Pancreas (tissue), 10 donors: ENCODE results near the gene VAV2. TPM values are rescaled to one million over a fixed set of nuclear protein-coding genes. Genes with fewer than 3 reads are reported as not detected.

ENCODE experiments used
- ATAC-seq, 4 donors: fragments of 200-7000 bp; cut with Tn5 transposase; one replicate each; pipeline versions ENCODE4 v1.8.0 to v1.9.1; 2020; ENCODE audit warnings: mild to moderate bottlenecking in 4 of 4, moderate library complexity in 4 of 4
- DNase-seq, 6 donors: peaks; one replicate each; pipeline ENCODE4 v3.0.0-alpha.2; 2020
- FAIRE-seq: peaks from 2 replicates; lab custom pipeline; 2012; peaks lifted over from hg19 to GRCh38; lab: Jason Lieb, UNC
- H3K27ac ChIP-seq, 4 donors: fragments of 200-600 bp; sonication (generic); 1 replicate in 3 of 4; 2 replicates in 1 of 4; pipeline versions ENCODE4 v1.5.0 to v1.8.0; 2020
- H3K27me3 ChIP-seq, 4 donors: fragments of 200-600 bp; one replicate each; pipeline ENCODE4 v1.8.0; 2021
- H3K36me3 ChIP-seq, 3 donors: fragments of 200-600 bp; sonication (generic) in 1 of 3; one replicate each; pipeline versions ENCODE4 v1.5.0 to v1.8.0; 2020 to 2021
- H3K4me1 ChIP-seq, 3 donors: fragments of 200-600 bp; one replicate each; pipeline ENCODE4 v1.8.0; 2021
- H3K4me3 ChIP-seq, 4 donors: fragments of 200-600 bp; sonication (generic) in 2 of 4; one replicate each; pipeline versions ENCODE4 v1.5.0 to v1.8.0; 2020 to 2021
- H3K9me3 ChIP-seq, 4 donors: fragments of 200-600 bp; one replicate each; pipeline ENCODE4 v1.8.0; 2021
- CTCF ChIP-seq, 4 donors: fragments of 200-600 bp; sonication (generic) in 3 of 4; IDR thresholded peaks; one replicate each; pipeline versions ENCODE4 v1.5.0 to v1.8.0; 2021; ENCODE audit warnings: antibody characterized with exemption in 4 of 4
- WGBS, 2 donors: extraction: QIAGEN DNeasy Blood & Tissue Kit; methylation state at CpG; one replicate each; pipeline ENCODE4 v1.1.7; 2013; 5-methylcytosine and 5-hydroxymethylcytosine counted together
- intact Hi-C, 3 donors: fragments of 100-400 bp; cut with DNase I; formaldehyde crosslinking; loops; one replicate each; pipeline versions ENCODE4 v1.11.1 to v1.14.2; 2022
- polyA plus RNA-seq, 2 donors: library from polyadenylated mRNA; stranded (reverse); fragments of 200-250 nt; gene quantifications; one replicate each; pipeline ENCODE4 v1.2.3, GENCODE V29; 2013
- total RNA-seq, 6 donors: library from RNA; stranded (reverse); fragmentation: NEBNext Ultra II Directional in 4 of 6; extraction: Animal tissue kit (Norgen Biotek cat#: 25700) in 4 of 6; gene quantifications; one replicate each; pipeline versions ENCODE4 v1.2.1 to v1.2.4, GENCODE V29; 2021 to 2023
- donor health status: healthy with polysubstance abuse.
- donor health status: DM: no; HTN: no; CAD: no; lungs with moderate emphysema.
- donor health status: DM: no; HTN: no; CAD: no.
- donor health status: control.
- donor health status: control.
- donor health status: Bipolar disorder and iron deficiency.
- donor health status: DM: yes; HTN: yes; CAD: no.
- donor health status: DM: no; HTN: no; CAD: no.
- donor health status: DM: no; HTN: no; CAD: no.
- donor health status: DM: yes; HTN: yes; CAD: no.

Gene VAV2
- total and polyA plus RNA-seq, 8 donors: 20.5 to 41.0 (median 33.6) TPM

DNA sequence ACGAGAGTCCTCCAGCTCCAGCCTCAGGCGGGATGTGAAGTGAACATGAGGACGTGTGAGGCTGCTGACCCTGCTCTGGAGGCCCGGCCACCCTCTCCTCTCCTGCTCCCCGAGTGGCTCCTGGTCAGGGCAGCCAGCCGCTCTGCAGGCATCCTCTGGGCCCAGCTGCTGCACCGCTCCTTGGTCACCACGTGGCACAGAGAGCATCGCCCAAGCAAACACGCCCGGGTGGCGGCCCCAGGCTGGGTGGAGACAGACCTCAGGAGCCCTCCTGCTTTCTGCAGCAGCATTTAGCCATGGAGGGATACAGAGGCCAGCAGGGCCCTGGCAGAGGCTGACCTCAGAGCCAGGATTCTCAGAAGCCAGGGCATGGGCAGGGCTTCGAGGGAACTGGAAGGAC is 184.3 kb downstream of the VAV2 start:
- FAIRE-seq: no peak
- H3K4me1 ChIP-seq: no peaks in the 10 kb centered on the region
- no peak for TF ChIP-seq CTCF (IDR thresholded peaks at IDR 0.05)
- peaks cover 0 to 34% (median 19%) of the 10 kb centered on the region in 3 donors for H3K36me3 ChIP-seq
- H3K27ac ChIP-seq: no peak overlapping the region
- DNase-seq: no peak
- no peaks in the 10 kb centered on the region for H3K9me3 ChIP-seq
- no peak for ATAC-seq
- intact Hi-C loops: no loop called here
- no peak overlapping the region for H3K4me3 ChIP-seq
- 91 to 93% methylated on average over 13 of the region's 13 CpGs for WGBS, 2 donors
- H3K27me3 ChIP-seq: no peaks in the 10 kb centered on the region

GRCh38 chr9:133807037-133807436 is 185.1 kb downstream of the VAV2 start:
- intact Hi-C loops: no loop called here
- H3K9me3 ChIP-seq: no peaks in the 10 kb centered on the region
- H3K27me3 ChIP-seq: no peaks in the 10 kb centered on the region
- no peak for TF ChIP-seq CTCF (IDR thresholded peaks at IDR 0.05)
- H3K27ac ChIP-seq: no peak overlapping the region
- ATAC-seq: no peak
- H3K4me1 ChIP-seq: no peaks in the 10 kb centered on the region
- H3K36me3 ChIP-seq: peaks cover 0 to 34% (median 19%) of the 10 kb centered on the region in 3 donors
- FAIRE-seq: no peak
- no peak overlapping the region for H3K4me3 ChIP-seq
- WGBS, 2 donors: 93 to 95% methylated on average over 14 of the region's 14 CpGs
- no peak for DNase-seq

DNA sequence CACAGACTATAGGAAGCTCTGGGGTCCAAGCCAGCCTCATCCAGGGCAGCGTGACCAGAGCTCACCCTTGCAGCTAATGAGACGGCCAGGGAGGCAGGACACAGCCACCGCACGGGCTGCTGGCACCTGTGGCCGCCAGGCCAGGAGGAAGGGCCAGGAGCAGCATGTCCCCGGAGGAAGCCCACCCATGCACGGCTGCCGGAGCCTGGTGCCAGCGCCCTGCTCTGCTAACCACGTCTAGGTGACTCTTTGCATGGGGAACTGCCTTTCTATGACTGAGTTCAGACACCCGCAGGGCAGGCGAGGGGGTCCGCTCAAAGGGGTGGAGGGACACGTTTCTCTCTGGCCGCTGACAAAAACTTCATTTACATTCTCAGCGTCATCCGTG is 185.5 kb downstream of the VAV2 start:
- DNase-seq (no peak), FAIRE-seq (no peak), ATAC-seq (no peak)
- Histone ChIP-seq H3K27ac (no peak overlapping the region), H3K4me3 (no peak overlapping the region), H3K36me3 (peaks cover 0 to 34% (median 19%) of the 10 kb centered on the region in 3 donors), H3K27me3 (no peaks in the 10 kb centered on the region), H3K9me3 (no peaks in the 10 kb centered on the region), H3K4me1 (no peaks in the 10 kb centered on the region)
- TF ChIP-seq CTCF (IDR thresholded peaks at IDR 0.05): no peak
- intact Hi-C loops: no loop called here
- 91 to 93% methylated on average over 17 of the region's 17 CpGs for WGBS, 2 donors

DNA sequence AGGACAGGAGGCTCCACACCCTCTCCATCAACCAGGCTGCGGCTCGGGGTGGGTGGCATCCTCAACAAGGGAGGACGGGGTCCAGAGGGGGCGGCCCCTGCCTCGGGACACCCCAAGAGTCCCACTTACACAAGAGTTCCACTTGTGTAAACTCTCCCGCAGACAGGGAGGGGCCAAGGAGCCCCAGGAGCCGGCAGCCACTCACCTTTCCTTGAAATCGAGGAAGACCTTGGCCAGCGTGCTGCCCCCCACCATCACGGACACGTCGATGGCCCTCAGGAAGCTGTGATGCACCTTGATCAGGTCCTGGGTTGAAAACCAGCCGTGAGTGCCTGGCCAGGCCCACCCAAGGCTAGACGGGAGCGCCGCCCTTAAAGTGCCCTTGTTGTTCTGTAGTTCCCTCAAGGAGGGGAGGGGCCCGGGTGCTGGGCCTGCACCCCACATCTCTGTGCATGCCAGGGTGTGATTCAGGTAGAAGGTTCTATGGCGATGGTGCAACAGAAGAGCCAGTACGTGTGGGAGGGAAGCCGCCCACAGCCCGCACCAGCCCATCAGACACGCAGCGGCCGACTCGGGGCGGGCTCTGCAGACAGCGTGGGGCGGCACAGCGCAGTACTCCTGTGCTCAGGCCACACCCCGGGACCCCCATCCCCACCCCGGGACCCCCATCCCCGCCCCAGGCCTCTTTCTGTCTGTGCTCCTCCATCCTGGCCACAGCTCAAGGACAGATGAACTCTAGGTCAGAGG is 186.1 kb downstream of the VAV2 start:
- Histone ChIP-seq H3K4me3 (no peak overlapping the region), H3K9me3 (no peaks in the 10 kb centered on the region), H3K36me3 (peaks cover 0 to 34% (median 19%) of the 10 kb centered on the region in 3 donors), H3K27me3 (no peaks in the 10 kb centered on the region), H3K4me1 (no peaks in the 10 kb centered on the region), H3K27ac (no peak overlapping the region)
- DNase-seq (no peak), ATAC-seq (no peak), FAIRE-seq (no peak)
- no peak for TF ChIP-seq CTCF (IDR thresholded peaks at IDR 0.05)
- WGBS, 2 donors: 93% methylated on average over 28 to 32 of the region's 32 CpGs
- intact Hi-C loops: no loop called here

- 91 to 92% methylated on average over 17 of the region's 17 CpGs for WGBS, 2 donors
- intact Hi-C loops: no loop called here
- H3K9me3 ChIP-seq: no peaks in the 10 kb centered on the region
Observed at GRCh38 chr9:133804199-133804598, 187.9 kb downstream of the VAV2 start.

More at GRCh38 chr9:133804199-133804598, 187.9 kb downstream of the VAV2 start:
- no peak for TF ChIP-seq CTCF (IDR thresholded peaks at IDR 0.05)
- Histone ChIP-seq H3K4me3 (no peak overlapping the region), H3K4me1 (no peaks in the 10 kb centered on the region), H3K27me3 (no peaks in the 10 kb centered on the region), H3K36me3 (peaks cover 0 to 25% (median 19%) of the 10 kb centered on the region in 3 donors), H3K27ac (no peak overlapping the region)
- ATAC-seq: no peak
- no peak for DNase-seq
- no peak for FAIRE-seq
